HAP-1 (cell line): ENCODE results near the gene CCDC40.
A peak's percentile ranks its signal among the peaks of the same experiment; 100 is the strongest.
"Not testable (repeated sequence)": the region's sequence is repeated elsewhere in the genome, so short reads cannot be mapped to it uniquely, and the experiment has no call there.

Experiments
- DNase-seq, 2 experiments: peaks; one replicate each; pipeline ENCODE4 v3.0.0-alpha.2; 2016 to 2020; ENCODE audit warnings: low spot score in 2 of 2
- H3K27me3 ChIP-seq: fragments of 250-450 bp; sonication (Bioruptor Pico); 2 replicates; pipeline ENCODE4 v1.5.1; 2020; ENCODE audit warnings: low read depth, mild to moderate bottlenecking, moderate library complexity
- H3K36me3 ChIP-seq: fragments of 250-450 bp; sonication (Bioruptor Pico); replicated peaks from 2 replicates; pipeline ENCODE4 v1.5.1; 2020; ENCODE audit warnings: mild to moderate bottlenecking
- H3K4me1 ChIP-seq: fragments of 250-450 bp; sonication (Bioruptor Pico); 2 replicates; pipeline ENCODE4 v1.5.1; 2020; ENCODE audit warnings: mild to moderate bottlenecking
- H3K4me3 ChIP-seq: fragments of 250-450 bp; sonication (Bioruptor Pico); 2 replicates; pipeline ENCODE4 v1.5.1; 2020; ENCODE audit warnings: mild to moderate bottlenecking, moderate library complexity
- H3K9me3 ChIP-seq: fragments of 250-450 bp; sonication (Bioruptor Pico); 2 replicates; pipeline ENCODE4 v1.5.1; 2020; ENCODE audit warnings: mild to moderate bottlenecking, moderate library complexity
- in situ Hi-C: fragments of 300-500 bp; cut with MboI; formaldehyde crosslinking; loops from 3 replicates; pipeline ENCODE4 v1.14.3; 2020; ENCODE audit warnings: low sequenced_read_pairs, inconsistent platforms, mixed read lengths

CCDC40 gene

GRCh38 chr17:80082403-80083135, 46.1 kb downstream of the CCDC40 start:
- DNase-seq = peak; percentile 72 to 85
- H3K9me3 ChIP-seq = no peaks in the 10 kb centered on the region
- in situ Hi-C loops = no loop called here
- peaks cover 6% of the 10 kb centered on the region for H3K4me1 ChIP-seq
- peaks cover 8% of the 10 kb centered on the region for H3K27me3 ChIP-seq
- H3K36me3 ChIP-seq = no peaks in the 10 kb centered on the region
- no peak overlapping the region for H3K4me3 ChIP-seq

GRCh38 chr17:80083136-80083661, 46.8 kb downstream of the CCDC40 start:
- in situ Hi-C loops = no loop called here
- no peak for DNase-seq
- Histone ChIP-seq H3K27me3 (peaks cover 9% of the 10 kb centered on the region), H3K36me3 (no peaks in the 10 kb centered on the region), H3K4me3 (no peak overlapping the region), H3K9me3 (no peaks in the 10 kb centered on the region), H3K4me1 (peaks cover 6% of the 10 kb centered on the region)

GRCh38 chr17:80084773-80085172, 48.3 kb downstream of the CCDC40 start:
- no peaks in the 10 kb centered on the region for H3K36me3 ChIP-seq
- in situ Hi-C loops = no loop called here
- peaks cover 9% of the 10 kb centered on the region for H3K27me3 ChIP-seq
- no peak for DNase-seq
- H3K4me1 ChIP-seq = peaks cover 6% of the 10 kb centered on the region
- no peak overlapping the region for H3K4me3 ChIP-seq
- no peaks in the 10 kb centered on the region for H3K9me3 ChIP-seq

- in situ Hi-C loops = no loop called here
- no peaks in the 10 kb centered on the region for H3K9me3 ChIP-seq
- no peak for DNase-seq
- no peaks in the 10 kb centered on the region for H3K36me3 ChIP-seq
- no peak overlapping the region for H3K4me3 ChIP-seq
- peaks cover 3% of the 10 kb centered on the region for H3K4me1 ChIP-seq
- peaks cover 9% of the 10 kb centered on the region for H3K27me3 ChIP-seq
Measured at GRCh38 chr17:80086081-80086480, 49.6 kb downstream of the CCDC40 start.

- Histone ChIP-seq H3K9me3 (no peaks in the 10 kb centered on the region), H3K4me1 (peaks cover 3% of the 10 kb centered on the region), H3K36me3 (no peaks in the 10 kb centered on the region), H3K4me3 (no peak overlapping the region), H3K27me3 (peaks cover 9% of the 10 kb centered on the region)
- no peak for DNase-seq
- in situ Hi-C loops = no loop called here
Measured at GRCh38 chr17:80086616-80087015, 50.2 kb downstream of the CCDC40 start.

- H3K9me3 ChIP-seq = no peaks in the 10 kb centered on the region
- H3K36me3 ChIP-seq = no peaks in the 10 kb centered on the region
- in situ Hi-C loops = no loop called here
- peaks cover 9% of the 10 kb centered on the region for H3K27me3 ChIP-seq
- no peaks in the 10 kb centered on the region; the same call in 1 of the 2 replicates for H3K4me1 ChIP-seq
- no peak overlapping the region for H3K4me3 ChIP-seq
- DNase-seq = no peak
Measured at GRCh38 chr17:80087346-80088265, 51.2 kb downstream of the CCDC40 start.

- no peaks in the 10 kb centered on the region for H3K4me1 ChIP-seq
- H3K4me3 ChIP-seq = no peak overlapping the region
- H3K9me3 ChIP-seq = no peaks in the 10 kb centered on the region
- H3K27me3 ChIP-seq = peaks cover 9% of the 10 kb centered on the region
- no peak for DNase-seq
- no peaks in the 10 kb centered on the region for H3K36me3 ChIP-seq
- in situ Hi-C loops = no loop called here
Measured at GRCh38 chr17:80089762-80090161, 53.3 kb downstream of the CCDC40 start.

GRCh38 chr17:80090164-80090563, 53.7 kb downstream of the CCDC40 start:
- H3K9me3 ChIP-seq, in situ Hi-C loops, DNase-seq, H3K27me3 ChIP-seq, H3K4me3 ChIP-seq, H3K36me3 ChIP-seq, H3K4me1 ChIP-seq: not testable (repeated sequence)

- H3K27me3 ChIP-seq = peaks cover 8% of the 10 kb centered on the region
- H3K36me3 ChIP-seq = no peaks in the 10 kb centered on the region
- DNase-seq = no peak
- H3K4me1 ChIP-seq = no peaks in the 10 kb centered on the region
- no peak overlapping the region for H3K4me3 ChIP-seq
- H3K9me3 ChIP-seq = no peaks in the 10 kb centered on the region
- in situ Hi-C loops = no loop called here
Measured at GRCh38 chr17:80091376-80091775, 54.9 kb downstream of the CCDC40 start.

GRCh38 chr17:80092959-80093358, 56.5 kb downstream of the CCDC40 start:
- in situ Hi-C loops = no loop called here
- DNase-seq = no peak
- H3K9me3 ChIP-seq = no peaks in the 10 kb centered on the region
- H3K27me3 ChIP-seq = no peaks in the 10 kb centered on the region
- H3K36me3 ChIP-seq = no peaks in the 10 kb centered on the region
- no peak overlapping the region for H3K4me3 ChIP-seq
- H3K4me1 ChIP-seq = no peaks in the 10 kb centered on the region

GRCh38 chr17:80095038-80095843, 58.8 kb downstream of the CCDC40 start:
- no peaks in the 10 kb centered on the region for H3K9me3 ChIP-seq
- no peaks in the 10 kb centered on the region for H3K4me1 ChIP-seq
- no peak for DNase-seq
- in situ Hi-C loops = no loop called here
- H3K36me3 ChIP-seq = no peaks in the 10 kb centered on the region
- no peaks in the 10 kb centered on the region for H3K27me3 ChIP-seq
- no peak overlapping the region for H3K4me3 ChIP-seq

GRCh38 chr17:80095844-80096475, 59.5 kb downstream of the CCDC40 start:
- no peaks in the 10 kb centered on the region for H3K36me3 ChIP-seq
- H3K27me3 ChIP-seq = no peaks in the 10 kb centered on the region
- H3K4me3 ChIP-seq = no peak overlapping the region
- DNase-seq = no peak
- H3K9me3 ChIP-seq = no peaks in the 10 kb centered on the region
- in situ Hi-C loops = no loop called here
- H3K4me1 ChIP-seq = peaks cover 3% of the 10 kb centered on the region; the same call in 1 of the 2 replicates

GRCh38 chr17:80096561-80097021, 60.1 kb downstream of the CCDC40 start:
- in situ Hi-C loops = no loop called here
- Histone ChIP-seq H3K9me3 (no peaks in the 10 kb centered on the region), H3K36me3 (no peaks in the 10 kb centered on the region), H3K4me3 (no peak overlapping the region), H3K4me1 (peaks cover 3% of the 10 kb centered on the region; the same call in 1 of the 2 replicates), H3K27me3 (no peaks in the 10 kb centered on the region)
- DNase-seq = no peak
